Measurements from ENCODE around the gene GJA3. TPM values are rescaled to one million over a fixed set of nuclear protein-coding genes. Genes with fewer than 3 reads are reported as not detected.

Gene GJA3
- total and polyA plus RNA-seq, 2 of the 8 experiments (the other 6 are each of a cell fraction or from before 2014, with no cell fraction given), result 0.12 to 0.60 TPM

DNA sequence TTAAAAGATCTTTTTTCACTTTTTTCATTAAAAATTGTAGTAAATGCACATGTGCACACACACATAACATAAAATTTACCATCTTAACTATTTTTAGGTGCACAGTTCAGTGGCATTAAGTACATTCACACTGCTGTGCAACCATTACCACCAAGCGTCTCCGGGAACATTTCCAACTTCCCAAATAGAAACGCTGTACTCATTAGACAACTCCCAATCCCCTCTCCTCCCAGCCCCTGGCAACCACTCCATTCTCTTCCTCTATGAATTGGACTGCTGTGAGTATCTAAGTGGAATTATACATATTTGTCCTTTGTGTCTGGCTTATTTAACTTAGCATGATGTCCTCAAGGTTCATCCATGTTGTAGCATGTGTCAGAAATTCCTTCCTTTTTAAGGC, 20.3 kb upstream of the GJA3 start (continued):
- no peak for TF ChIP-seq TEAD4 (IDR thresholded peaks at IDR 0.05; ENCODE audit: low read depth, low read length)
- TF ChIP-seq YY1 (IDR thresholded peaks at IDR 0.05; ENCODE audit: low read depth, low read length), result no peak
- no peak for TF ChIP-seq JUND (IDR thresholded peaks at IDR 0.05; ENCODE audit: low read length)
- no peak for TF ChIP-seq POU5F1 (IDR thresholded peaks at IDR 0.05; ENCODE audit: low read depth, low read length)
